ENCODE data around the gene TBX20. TPM values are rescaled to one million over a fixed set of nuclear protein-coding genes. Genes with fewer than 3 reads are reported as not detected.

Gene TBX20
- total and polyA plus RNA-seq, 5 experiments from 2014 or later = not detected

DNA sequence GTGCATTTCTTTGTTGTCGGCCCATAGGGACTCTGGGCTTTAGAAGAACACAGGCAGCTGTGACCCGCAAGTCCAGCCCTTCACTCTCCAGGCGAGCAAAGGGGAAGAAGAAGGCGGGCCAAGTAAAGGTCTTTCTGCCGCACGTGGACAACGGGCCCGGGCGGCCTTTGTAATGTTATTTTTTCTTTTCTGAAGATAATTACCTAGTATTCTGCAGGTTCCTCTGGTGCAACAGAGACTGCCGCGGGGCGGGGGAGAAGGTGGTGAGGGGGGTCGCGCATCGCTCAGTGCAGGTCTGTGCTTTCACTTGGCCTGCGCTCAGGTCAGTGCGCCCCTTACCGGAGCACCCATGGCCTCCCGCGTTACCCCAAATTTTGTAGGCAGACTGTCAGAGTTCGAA, 7.1 kb upstream of the TBX20 start:
- Mint-ChIP-seq H3K27ac (no peak overlapping the region), H3K4me1 (peaks cover 2 to 14% (median 8%) of the 10 kb centered on the region in 4 donors)

GRCh38 chr7:35260246-35260645, 6.3 kb upstream of the TBX20 start:
- H3K27me3 Mint-ChIP-seq = peaks cover 61 to 87% (median 72%) of the 10 kb centered on the region in 5 donors
- peaks cover 0 to 15% (median 2%) of the 10 kb centered on the region in 9 donors for H3K9me3 Mint-ChIP-seq
- H3K4me3 Mint-ChIP-seq = no peak overlapping the region
- H3K36me3 Mint-ChIP-seq = peaks cover 2 to 6% (median 4%) of the 10 kb centered on the region in 3 donors
- DNase-seq = no peak
- no peak overlapping the region for H3K27ac Mint-ChIP-seq
- ATAC-seq = no peak
- POLR2A ChIA-PET = no interaction called here
- H3K4me1 Mint-ChIP-seq = peaks cover 2 to 14% (median 8%) of the 10 kb centered on the region in 4 donors

More for the DNA sequence above, 7.1 kb upstream of the TBX20 start:
- Mint-ChIP-seq H3K4me3 (no peak overlapping the region), H3K27me3 (peaks cover 59 to 87% (median 72%) of the 10 kb centered on the region in 5 donors), H3K9me3 (peaks cover 0 to 12% (median under 1%) of the 10 kb centered on the region in 9 donors), H3K36me3 (peaks cover 2 to 6% (median 4%) of the 10 kb centered on the region in 3 donors)
- no peak for ATAC-seq
- POLR2A ChIA-PET = no interaction called here
- DNase-seq = no peak

DNA sequence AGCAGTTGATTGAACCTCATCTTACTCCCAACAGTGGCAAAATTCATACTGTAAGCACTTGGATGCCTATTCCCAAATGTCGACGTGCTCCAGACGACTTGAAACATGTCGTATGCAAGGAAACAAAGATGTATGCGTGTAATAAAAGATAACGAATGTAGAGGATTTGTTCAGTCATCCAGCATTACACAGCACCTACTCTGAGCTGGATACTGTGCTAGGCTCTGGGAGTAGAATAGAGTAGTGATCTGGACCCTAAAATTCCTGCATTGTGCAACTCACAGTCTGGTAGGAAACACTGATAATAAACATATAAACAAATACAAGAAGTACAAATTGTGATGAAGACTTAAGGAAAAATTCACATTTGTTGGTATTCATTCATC, 5.6 kb upstream of the TBX20 start:
- POLR2A ChIA-PET = no interaction called here
- Mint-ChIP-seq H3K36me3 (peaks cover 2 to 6% (median 4%) of the 10 kb centered on the region in 3 donors), H3K27me3 (peaks cover 58 to 84% (median 68%) of the 10 kb centered on the region in 5 donors), H3K4me1 (peaks cover 2 to 14% (median 8%) of the 10 kb centered on the region in 4 donors), H3K9me3 (peaks cover 0 to 18% (median 2%) of the 10 kb centered on the region in 9 donors), H3K4me3 (no peak overlapping the region), H3K27ac (no peak overlapping the region)
- no peak for DNase-seq
- ATAC-seq = no peak

- peak overlapping the region in 1 of 10 donors; percentile 17 for H3K4me3 Mint-ChIP-seq
- H3K27me3 Mint-ChIP-seq = peaks cover 58 to 87% (median 68%) of the 10 kb centered on the region in 5 donors
- peaks cover 2 to 6% (median 4%) of the 10 kb centered on the region in 3 donors for H3K36me3 Mint-ChIP-seq
- peaks cover 0 to 19% (median 2%) of the 10 kb centered on the region in 9 donors for H3K9me3 Mint-ChIP-seq
- no peak for ATAC-seq
- no peak for DNase-seq
- peaks cover 6 to 14% (median 9%) of the 10 kb centered on the region in 4 donors for H3K4me1 Mint-ChIP-seq
- POLR2A ChIA-PET = no interaction called here
- no peak overlapping the region for H3K27ac Mint-ChIP-seq
Observed at GRCh38 chr7:35258868-35259522, 5.1 kb upstream of the TBX20 start.

DNA sequence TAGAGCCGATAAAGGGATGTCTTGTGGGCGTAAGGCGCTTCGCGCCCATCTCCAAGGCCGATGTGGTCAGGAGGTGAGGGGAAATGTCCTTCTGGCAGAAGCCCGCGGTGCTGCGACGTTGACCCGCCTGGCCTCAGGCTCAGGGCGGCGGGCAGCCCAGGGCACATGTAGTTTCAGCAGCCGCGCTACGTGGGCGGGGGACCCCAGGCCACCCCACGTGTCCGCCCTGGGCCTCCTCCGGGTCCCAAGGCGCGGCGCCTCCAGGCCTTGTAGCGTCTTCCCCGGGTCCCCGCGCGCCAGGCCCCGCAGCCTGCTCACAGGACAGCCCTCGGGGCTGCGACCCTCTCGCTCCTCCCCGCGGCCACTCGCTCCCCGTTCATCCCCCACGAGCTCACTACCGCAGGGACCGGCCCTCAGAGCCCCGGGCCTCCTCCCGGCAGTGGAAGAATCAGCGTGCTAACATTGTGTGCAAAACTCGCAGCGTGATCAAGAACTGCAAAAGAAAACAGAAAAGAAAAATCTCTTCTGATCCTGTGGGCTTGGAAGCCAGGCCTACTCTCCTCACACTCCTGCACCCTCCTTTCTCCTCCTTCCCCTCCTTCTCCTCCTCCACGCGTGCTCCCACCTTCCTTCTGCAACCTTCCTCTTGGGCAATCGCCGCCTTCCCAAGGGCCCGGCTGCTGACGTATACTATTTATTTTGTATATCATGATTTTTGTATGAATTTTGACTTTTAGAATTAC, 4.4 kb upstream of the TBX20 start:
- ATAC-seq (no peak), DNase-seq (no peak)
- POLR2A ChIA-PET = no interaction called here
- peaks cover 0 to 19% (median 2%) of the 10 kb centered on the region in 9 donors for H3K9me3 Mint-ChIP-seq
- H3K36me3 Mint-ChIP-seq = peaks cover 2 to 7% (median 2%) of the 10 kb centered on the region in 3 donors
- peaks cover 51 to 85% (median 63%) of the 10 kb centered on the region in 5 donors for H3K27me3 Mint-ChIP-seq
- peak overlapping the region in 4 of 10 donors; percentile 3 to 59 (median 22) for H3K4me3 Mint-ChIP-seq
- peaks cover 6 to 18% (median 11%) of the 10 kb centered on the region in 4 donors for H3K4me1 Mint-ChIP-seq
- no peak overlapping the region for H3K27ac Mint-ChIP-seq

GRCh38 chr7:35257251-35258124, 3.6 kb upstream of the TBX20 start:
- POLR2A ChIA-PET = no interaction called here
- peaks cover 51 to 85% (median 64%) of the 10 kb centered on the region in 5 donors for H3K27me3 Mint-ChIP-seq
- ATAC-seq = no peak
- no peak for DNase-seq
- H3K9me3 Mint-ChIP-seq = peaks cover 0 to 20% (median 2%) of the 10 kb centered on the region in 9 donors
- peaks cover 2 to 15% (median 2%) of the 10 kb centered on the region in 3 donors for H3K36me3 Mint-ChIP-seq
- peaks cover 6 to 26% (median 14%) of the 10 kb centered on the region in 4 donors for H3K4me1 Mint-ChIP-seq
- peak overlapping the region in 1 of 10 donors; percentile 13 for H3K27ac Mint-ChIP-seq
- H3K4me3 Mint-ChIP-seq = peak overlapping the region in 3 of 10 donors; percentile 23 to 57 (median 25)

DNA sequence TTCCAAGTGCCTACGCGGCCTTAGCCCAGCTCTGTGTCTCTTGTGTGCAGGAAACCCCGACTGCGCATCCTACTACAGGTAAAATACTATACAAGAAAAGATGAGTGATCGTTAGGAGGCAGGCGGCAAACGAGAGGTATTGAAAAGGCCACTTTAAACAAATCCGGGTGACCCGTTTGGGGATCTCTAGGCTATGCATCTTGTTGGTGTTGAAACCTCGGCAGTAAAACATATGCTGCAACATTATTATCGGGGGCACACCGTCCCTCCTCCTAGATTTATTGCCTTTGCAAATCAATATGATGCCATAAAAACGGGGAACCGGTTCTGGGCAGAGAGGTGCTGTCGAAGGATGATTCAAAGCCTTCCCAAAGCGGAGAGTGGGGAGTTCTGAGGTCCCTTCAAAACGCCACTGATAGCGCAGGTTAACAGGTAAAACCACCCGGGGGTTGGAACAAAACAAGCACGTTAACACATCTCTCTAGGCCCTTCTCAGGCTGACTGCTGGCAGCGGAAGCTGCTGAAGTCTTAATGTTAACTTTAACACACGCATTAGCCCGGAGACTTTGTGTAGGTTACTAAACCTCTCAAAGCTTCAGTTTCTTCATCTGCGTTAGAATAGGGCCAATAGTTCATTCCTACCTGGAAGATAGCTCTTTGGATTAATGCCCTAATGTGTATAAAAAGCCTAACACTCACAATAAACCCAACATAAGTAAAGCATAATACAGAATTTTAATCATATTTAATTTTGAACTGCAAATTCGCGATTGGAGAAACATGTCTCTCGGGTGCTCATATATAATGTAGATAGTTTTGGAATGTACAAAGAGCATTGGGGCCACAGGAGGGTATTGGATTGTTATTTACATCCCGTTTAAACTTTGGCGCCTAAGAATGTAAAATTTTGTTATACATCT, 2.6 kb upstream of the TBX20 start:
- Mint-ChIP-seq H3K4me1 (peaks cover 6 to 26% (median 18%) of the 10 kb centered on the region in 4 donors), H3K27ac (peak overlapping the region in 2 of 10 donors; percentile 18 to 19), H3K9me3 (peaks cover 0 to 20% (median 2%) of the 10 kb centered on the region in 9 donors), H3K36me3 (peaks cover 2 to 15% (median 2%) of the 10 kb centered on the region in 3 donors), H3K4me3 (peak overlapping the region in 1 of 10 donors; percentile 22), H3K27me3 (peaks cover 58 to 86% (median 70%) of the 10 kb centered on the region in 5 donors)
- ATAC-seq = no peak
- POLR2A ChIA-PET = no interaction called here
- DNase-seq = no peak

GRCh38 chr7:35255443-35256255, 1.7 kb upstream of the TBX20 start:
- H3K4me1 Mint-ChIP-seq = peaks cover 6 to 26% (median 18%) of the 10 kb centered on the region in 4 donors
- H3K9me3 Mint-ChIP-seq = peaks cover 0 to 20% (median 2%) of the 10 kb centered on the region in 9 donors
- H3K4me3 Mint-ChIP-seq = peak overlapping the region in 1 of 10 donors; percentile 33
- H3K36me3 Mint-ChIP-seq = peaks cover 0 to 15% (median 2%) of the 10 kb centered on the region in 3 donors
- no peak for DNase-seq
- peaks cover 63 to 87% (median 74%) of the 10 kb centered on the region in 5 donors for H3K27me3 Mint-ChIP-seq
- POLR2A ChIA-PET = no interaction called here
- ATAC-seq = no peak
- peak overlapping the region in 2 of 10 donors; percentile 37 to 67 for H3K27ac Mint-ChIP-seq

DNA sequence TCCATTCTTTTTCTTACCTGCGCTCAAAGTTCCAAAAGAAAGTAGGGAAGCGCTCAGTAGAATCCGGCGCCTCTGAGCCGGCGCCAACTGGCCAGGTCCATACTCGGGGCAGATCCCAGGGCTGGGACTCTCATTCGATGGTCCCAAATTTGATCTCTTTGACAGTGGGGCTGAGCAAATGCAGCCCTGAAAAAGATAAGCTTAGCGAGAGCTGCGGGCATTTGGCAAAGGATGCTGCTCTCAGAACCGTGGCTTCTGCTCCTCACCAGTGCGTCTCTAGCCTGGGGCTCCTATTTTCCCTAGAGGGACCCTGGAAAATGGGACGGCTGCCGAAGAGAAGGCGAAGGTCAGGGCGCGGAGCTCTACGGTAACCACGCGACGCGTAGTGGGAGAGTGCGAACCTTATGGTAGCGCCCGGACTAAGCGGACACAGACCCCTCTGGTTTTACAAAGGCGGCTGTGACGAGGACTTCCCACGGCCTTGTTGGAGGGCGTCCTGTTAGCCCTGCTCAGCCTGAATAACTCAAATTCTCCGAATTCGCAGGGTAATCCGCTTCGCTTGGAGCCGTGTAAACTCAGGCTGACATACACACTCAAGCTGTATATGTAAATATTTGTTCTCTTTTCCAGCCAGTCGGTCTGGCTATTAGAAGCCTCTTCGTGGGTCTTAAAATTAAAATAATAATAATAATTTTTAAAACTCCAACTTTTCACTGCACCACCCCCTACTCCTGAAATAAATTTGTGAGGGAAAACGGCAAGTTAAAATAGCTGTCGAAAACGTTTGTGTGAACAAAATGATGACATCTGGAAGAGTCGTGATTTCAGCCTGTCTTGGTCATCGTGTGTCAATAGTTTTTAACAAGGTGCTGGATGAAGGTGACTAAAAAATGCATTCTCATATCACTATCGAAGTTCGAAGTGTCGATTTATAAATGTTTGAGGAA, 869 bp upstream of the TBX20 start:
- Mint-ChIP-seq H3K27me3 (peaks cover 61 to 87% (median 73%) of the 10 kb centered on the region in 5 donors), H3K9me3 (peaks cover 0 to 20% (median 2%) of the 10 kb centered on the region in 9 donors), H3K27ac (peak overlapping the region in 2 of 10 donors; percentile 37 to 67), H3K36me3 (peaks cover 0 to 18% (median 2%) of the 10 kb centered on the region in 3 donors), H3K4me3 (peak overlapping the region in 9 of 10 donors; percentile 8 to 68 (median 41)), H3K4me1 (peaks cover 6 to 26% (median 18%) of the 10 kb centered on the region in 4 donors)
- ATAC-seq (no peak), DNase-seq (no peak)
- POLR2A ChIA-PET = no interaction called here

- DNase-seq = no peak
- no peak for ATAC-seq
- Mint-ChIP-seq H3K36me3 (peaks cover 0 to 16% (median 0%) of the 10 kb centered on the region in 3 donors), H3K27ac (peak overlapping the region in 1 of 10 donors; percentile 29), H3K27me3 (peaks cover 60 to 87% (median 73%) of the 10 kb centered on the region in 5 donors), H3K4me3 (peak overlapping the region; percentile 39 to 77 (median 61)), H3K9me3 (peaks cover 0 to 19% (median 2%) of the 10 kb centered on the region in 9 donors), H3K4me1 (peaks cover 3 to 18% (median 14%) of the 10 kb centered on the region in 4 donors)
- POLR2A ChIA-PET = no interaction called here
Observed at GRCh38 chr7:35253460-35253709, 515 bp downstream of the TBX20 start.

All from naive thymus-derived CD8-positive, alpha-beta T cell (primary cell).